Central memory CD8-positive, alpha-beta T cell (primary cell): ENCODE measurements around the gene SLC39A9.

Experiments used
- ATAC-seq: fragments of 150-1000 bp; cut with Tn5 transposase; replicated peaks from 2 replicates; pipeline ENCODE4 v1.10.0; 2022; ENCODE audit warnings: mild to moderate bottlenecking, moderate FRiP score, moderate number of reproducible peaks; ENCODE audit not compliant: poor library complexity, severe bottlenecking; ENCODE audit errors: extremely low read depth
- DNase-seq, 2 donors: peaks; one replicate each; pipeline ENCODE4 v3.0.0; 2021; ENCODE audit warnings: low spot score in 2 of 2
- H3K27ac Mint-ChIP-seq: one replicate; pipeline ENCODE4 v1.8.0; 2022; ENCODE audit warnings: low read depth, mild to moderate bottlenecking, moderate library complexity, mixed read lengths
- H3K27me3 Mint-ChIP-seq: one replicate; pipeline ENCODE4 v1.8.0; 2022; ENCODE audit warnings: mixed read lengths
- H3K36me3 Mint-ChIP-seq: one replicate; pipeline ENCODE4 v1.8.0; 2022; ENCODE audit warnings: mild to moderate bottlenecking, moderate library complexity, mixed read lengths; ENCODE audit not compliant: insufficient read depth
- H3K4me1 Mint-ChIP-seq: one replicate; pipeline ENCODE4 v1.8.0; 2022; ENCODE audit warnings: mixed read lengths
- H3K4me3 Mint-ChIP-seq: one replicate; pipeline ENCODE4 v1.8.0; 2022; ENCODE audit warnings: mild to moderate bottlenecking, moderate library complexity, mixed read lengths
- H3K9me3 Mint-ChIP-seq: one replicate; pipeline ENCODE4 v1.8.0; 2022; ENCODE audit warnings: mixed read lengths

Gene SLC39A9

GRCh38 chr14:69504775-69505174 is 106.3 kb downstream of the SLC39A9 start:
- no peak overlapping the region for H3K4me3 Mint-ChIP-seq
- ATAC-seq (no peak), DNase-seq (no peak)
- no peak overlapping the region for H3K27ac Mint-ChIP-seq
- no peaks in the 10 kb centered on the region for H3K9me3 Mint-ChIP-seq
- no peaks in the 10 kb centered on the region for H3K27me3 Mint-ChIP-seq
- no peaks in the 10 kb centered on the region for H3K4me1 Mint-ChIP-seq
- H3K36me3 Mint-ChIP-seq: no peaks in the 10 kb centered on the region

- H3K27ac Mint-ChIP-seq: no peak overlapping the region
- H3K9me3 Mint-ChIP-seq: no peaks in the 10 kb centered on the region
- no peak overlapping the region for H3K4me3 Mint-ChIP-seq
- no peaks in the 10 kb centered on the region for H3K36me3 Mint-ChIP-seq
- no peaks in the 10 kb centered on the region for H3K4me1 Mint-ChIP-seq
- H3K27me3 Mint-ChIP-seq: no peaks in the 10 kb centered on the region
- DNase-seq (no peak), ATAC-seq (no peak)
Measured at GRCh38 chr14:69505338-69506240, 107.1 kb downstream of the SLC39A9 start.

GRCh38 chr14:69506241-69506595 is 107.7 kb downstream of the SLC39A9 start:
- no peaks in the 10 kb centered on the region for H3K9me3 Mint-ChIP-seq
- no peaks in the 10 kb centered on the region for H3K27me3 Mint-ChIP-seq

More at GRCh38 chr14:69506241-69506595, 107.7 kb downstream of the SLC39A9 start:
- H3K4me1 Mint-ChIP-seq: no peaks in the 10 kb centered on the region
- H3K4me3 Mint-ChIP-seq: no peak overlapping the region
- no peak overlapping the region for H3K27ac Mint-ChIP-seq
- no peak for DNase-seq
- H3K36me3 Mint-ChIP-seq: no peaks in the 10 kb centered on the region
- no peak for ATAC-seq
